Measurements from ENCODE around the gene PPP1R15B. TPM values are rescaled to one million over a fixed set of nuclear protein-coding genes. Genes with fewer than 3 reads are reported as not detected.
"Not testable (repeated sequence)": the region's sequence is repeated elsewhere in the genome, so short reads cannot be mapped to it uniquely, and the experiment has no call there.

Gene PPP1R15B
- total RNA-seq, 1 experiment from 2014 or later: 36.8 TPM

- Histone ChIP-seq H3K36me3 (peaks cover 7% of the 10 kb centered on the region), H3K27me3 (no peaks in the 10 kb centered on the region), H3K9me3 (no peaks in the 10 kb centered on the region), H3K4me3 (no peak overlapping the region)
- peak; percentile 72 for DNase-seq
Measured at GRCh38 chr1:204431310-204432184, 19.9 kb upstream of the PPP1R15B start.

DNA sequence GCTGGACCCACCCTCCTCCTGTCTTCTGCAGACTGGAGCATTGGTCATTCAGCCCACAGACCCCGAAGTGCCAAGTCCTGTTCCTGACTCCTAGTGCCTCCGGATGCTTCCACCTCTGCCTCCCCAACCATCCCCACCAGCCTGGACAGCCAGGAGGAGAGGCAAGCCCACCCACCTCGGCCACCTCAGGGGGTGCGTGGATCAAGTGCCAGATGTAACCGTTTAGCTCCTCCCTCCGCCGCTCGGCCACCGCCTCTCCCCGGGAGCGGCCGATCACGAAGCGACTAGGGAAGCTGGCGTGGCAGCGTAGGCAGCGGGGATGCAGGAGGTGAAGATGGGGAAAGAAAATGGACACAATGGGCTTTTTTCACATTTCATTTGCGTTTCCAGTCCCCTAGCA, 18.1 kb upstream of the PPP1R15B start:
- H3K36me3 ChIP-seq: peaks cover 7% of the 10 kb centered on the region
- no peaks in the 10 kb centered on the region for H3K9me3 ChIP-seq
- H3K27me3 ChIP-seq: no peaks in the 10 kb centered on the region
- DNase-seq: no peak
- no peak overlapping the region for H3K4me3 ChIP-seq

DNA sequence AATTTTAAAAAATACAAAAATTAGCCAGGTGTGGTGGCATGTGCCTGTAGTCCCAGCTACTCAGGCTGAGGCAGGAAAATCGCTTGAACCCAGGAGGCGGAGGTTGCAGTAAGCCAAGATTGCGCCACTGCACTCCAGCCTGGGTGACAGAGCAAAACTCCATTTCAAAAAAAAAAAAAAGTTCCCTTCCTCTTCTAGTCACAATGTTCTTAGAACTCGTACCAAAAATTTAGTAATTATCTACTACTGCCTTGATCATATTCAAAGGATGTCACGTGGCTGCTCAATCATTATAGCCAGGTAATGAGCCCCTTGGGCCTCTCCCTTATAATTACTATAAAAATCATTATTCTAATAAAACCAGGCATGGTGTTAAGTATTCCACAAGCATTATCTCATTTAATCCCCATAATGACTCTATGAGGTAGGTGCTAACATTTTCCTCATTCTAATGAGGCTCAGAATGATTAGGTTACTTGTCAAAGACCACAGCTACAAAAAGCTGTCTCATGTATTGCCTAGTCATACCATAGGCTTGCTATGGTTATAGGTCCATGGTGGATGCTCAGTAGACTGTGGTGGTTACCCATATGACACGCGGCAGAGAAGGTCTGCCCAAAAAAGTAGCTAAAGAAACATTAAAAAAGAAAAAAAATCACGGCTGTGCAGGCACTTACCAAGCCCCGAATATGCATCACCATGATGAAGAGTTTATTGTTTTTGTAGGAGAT, 15.5 kb upstream of the PPP1R15B start:
- Histone ChIP-seq H3K36me3 (peaks cover 5% of the 10 kb centered on the region; the same call in 1 of the 2 replicates), H3K4me3 (no peak overlapping the region), H3K9me3 (no peaks in the 10 kb centered on the region), H3K27me3 (no peaks in the 10 kb centered on the region)
- no peak for DNase-seq

GRCh38 chr1:204426474-204426873, 14.9 kb upstream of the PPP1R15B start:
- peaks cover 5% of the 10 kb centered on the region; the same call in 1 of the 2 replicates for H3K36me3 ChIP-seq
- H3K9me3 ChIP-seq: no peaks in the 10 kb centered on the region
- H3K4me3 ChIP-seq: no peak overlapping the region
- no peak for DNase-seq
- H3K27me3 ChIP-seq: no peaks in the 10 kb centered on the region

DNA sequence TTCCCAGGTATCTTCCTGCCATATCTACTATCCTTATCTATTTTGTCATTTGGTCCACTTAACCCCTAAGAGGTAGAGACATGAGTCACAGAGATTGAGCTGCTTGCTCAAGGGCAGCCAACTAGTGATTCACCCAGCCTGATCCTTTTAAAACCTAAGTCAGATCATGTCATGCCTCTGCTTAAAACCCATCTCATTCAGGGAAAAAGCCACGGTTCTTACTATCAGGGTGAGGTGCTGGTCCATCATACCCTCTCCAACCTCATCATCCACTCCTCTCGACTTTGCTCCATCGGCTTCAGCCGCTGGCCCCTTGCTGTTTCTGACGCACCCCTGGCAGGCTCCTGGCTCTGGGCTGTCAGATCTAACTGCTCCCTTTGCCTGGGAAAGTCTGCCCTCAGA, 14.4 kb upstream of the PPP1R15B start:
- Histone ChIP-seq H3K36me3 (peaks cover 3% of the 10 kb centered on the region; the same call in 1 of the 2 replicates), H3K4me3 (no peak overlapping the region)
- peak; percentile 78 for DNase-seq

GRCh38 chr1:204424621-204425020, 13.0 kb upstream of the PPP1R15B start:
- H3K27me3 ChIP-seq: no peaks in the 10 kb centered on the region
- H3K4me3 ChIP-seq: no peak overlapping the region
- no peaks in the 10 kb centered on the region; the same call in 1 of the 2 replicates for H3K36me3 ChIP-seq
- DNase-seq: no peak
- H3K9me3 ChIP-seq: no peaks in the 10 kb centered on the region

More for the DNA sequence above, 14.4 kb upstream of the PPP1R15B start:
- H3K27me3 ChIP-seq: no peaks in the 10 kb centered on the region
- H3K9me3 ChIP-seq: no peaks in the 10 kb centered on the region

DNA sequence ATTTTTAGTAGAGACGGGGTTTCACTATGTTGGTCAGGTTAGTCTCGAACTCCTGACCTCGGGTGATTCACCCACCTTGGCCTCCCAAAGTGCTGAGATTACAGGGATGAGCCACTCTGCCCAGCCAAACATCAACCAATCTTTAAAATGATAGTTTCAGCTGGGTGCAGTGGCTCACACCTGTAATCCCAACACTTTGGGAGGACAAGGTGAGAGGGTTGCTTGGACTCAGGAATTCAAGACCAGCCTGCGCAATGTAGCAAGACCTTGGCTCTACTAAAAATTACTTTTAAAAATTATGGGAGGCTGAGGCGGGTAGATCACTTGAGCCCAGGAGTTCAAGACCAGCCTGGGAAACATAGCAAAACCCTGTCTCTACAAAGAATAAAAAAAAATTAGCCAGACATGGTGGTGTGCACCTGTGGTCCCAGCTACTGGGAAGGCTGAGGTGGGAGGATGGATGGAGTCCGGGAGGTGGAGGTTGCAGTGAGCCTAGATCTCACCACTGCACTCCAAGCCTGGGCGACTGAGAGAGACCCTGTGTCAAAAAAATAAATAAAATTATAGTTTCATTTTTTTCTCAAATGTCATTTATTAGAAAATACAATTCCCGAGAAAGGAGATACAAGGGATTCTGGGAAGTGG, 10.6 kb upstream of the PPP1R15B start:
- not testable (repeated sequence) for H3K9me3 ChIP-seq, H3K36me3 ChIP-seq, H3K4me3 ChIP-seq, DNase-seq, H3K27me3 ChIP-seq

GRCh38 chr1:204421441-204421840, 9.8 kb upstream of the PPP1R15B start:
- Histone ChIP-seq H3K27me3 (no peaks in the 10 kb centered on the region), H3K36me3 (no peaks in the 10 kb centered on the region; the same call in 1 of the 2 replicates), H3K4me3 (no peak overlapping the region), H3K9me3 (no peaks in the 10 kb centered on the region)
- no peak for DNase-seq

DNA sequence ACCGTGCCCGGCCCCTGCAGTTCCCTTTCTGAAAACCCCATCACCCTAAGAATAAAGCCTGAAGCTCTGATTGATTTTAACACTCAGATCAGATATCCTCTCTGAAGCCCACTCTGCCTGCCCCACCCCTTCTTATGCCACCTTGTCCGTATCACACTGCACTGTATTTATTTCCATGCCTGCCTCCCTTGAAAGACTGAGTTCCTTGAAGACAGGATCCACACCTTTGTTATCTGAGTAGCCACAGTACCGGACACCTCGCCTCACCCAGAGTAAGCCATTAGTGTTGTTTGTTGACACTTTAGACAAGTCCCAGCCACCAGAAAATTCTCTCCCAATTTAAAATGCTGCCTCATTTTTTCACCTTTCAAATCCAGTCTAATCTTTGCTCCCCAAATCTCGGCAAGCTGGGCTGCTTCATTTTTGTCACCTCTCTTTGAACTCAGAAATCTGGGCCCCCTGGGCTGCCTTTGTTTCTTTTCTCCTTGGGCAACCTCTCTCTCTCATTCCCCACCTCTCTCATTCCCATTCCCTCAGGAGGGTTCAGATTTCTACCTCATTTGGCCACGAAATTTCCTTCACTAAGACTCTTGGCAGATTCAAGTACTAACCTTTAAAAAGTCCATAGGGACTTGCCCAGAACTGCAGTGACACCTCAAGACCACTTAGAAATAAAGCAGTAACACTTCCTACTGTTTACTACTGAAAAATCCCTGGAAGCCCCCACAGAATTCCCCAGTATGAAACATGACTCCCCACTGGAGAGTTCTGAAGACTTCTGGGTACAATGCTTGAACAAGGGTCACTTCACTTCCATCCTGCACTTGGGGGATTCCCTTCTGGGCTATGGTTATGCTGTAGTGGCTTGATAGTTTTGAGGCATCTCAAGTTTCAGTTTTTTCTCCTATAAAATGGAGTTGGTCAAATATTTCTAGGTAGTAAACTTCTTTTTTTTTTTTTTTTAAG, 8.7 kb upstream of the PPP1R15B start:
- no peak for DNase-seq
- no peaks in the 10 kb centered on the region for H3K27me3 ChIP-seq

DNA sequence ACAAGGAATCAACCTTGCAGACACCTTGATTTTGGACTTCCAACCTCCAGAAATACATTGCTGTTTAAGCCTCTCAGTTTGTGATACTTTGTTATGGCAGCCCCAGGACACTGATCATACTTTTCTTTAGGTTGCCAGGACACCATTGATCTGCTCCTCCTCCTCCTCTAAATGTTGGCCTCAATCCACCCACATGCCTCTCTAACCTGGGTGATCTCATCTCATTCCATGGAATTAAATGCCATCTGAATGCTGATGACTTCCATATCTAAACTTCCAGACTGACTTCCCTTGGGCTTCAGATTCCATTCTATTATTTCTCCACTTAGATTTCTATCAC, 7.4 kb upstream of the PPP1R15B start:
- Histone ChIP-seq H3K4me3 (no peak overlapping the region), H3K27me3 (no peaks in the 10 kb centered on the region), H3K36me3 (no peaks in the 10 kb centered on the region), H3K9me3 (no peaks in the 10 kb centered on the region)
- peak; percentile 52 for DNase-seq

More for the DNA sequence above, 8.7 kb upstream of the PPP1R15B start:
- H3K36me3 ChIP-seq: no peaks in the 10 kb centered on the region; the same call in 1 of the 2 replicates
- H3K4me3 ChIP-seq: no peak overlapping the region
- no peaks in the 10 kb centered on the region for H3K9me3 ChIP-seq

DNA sequence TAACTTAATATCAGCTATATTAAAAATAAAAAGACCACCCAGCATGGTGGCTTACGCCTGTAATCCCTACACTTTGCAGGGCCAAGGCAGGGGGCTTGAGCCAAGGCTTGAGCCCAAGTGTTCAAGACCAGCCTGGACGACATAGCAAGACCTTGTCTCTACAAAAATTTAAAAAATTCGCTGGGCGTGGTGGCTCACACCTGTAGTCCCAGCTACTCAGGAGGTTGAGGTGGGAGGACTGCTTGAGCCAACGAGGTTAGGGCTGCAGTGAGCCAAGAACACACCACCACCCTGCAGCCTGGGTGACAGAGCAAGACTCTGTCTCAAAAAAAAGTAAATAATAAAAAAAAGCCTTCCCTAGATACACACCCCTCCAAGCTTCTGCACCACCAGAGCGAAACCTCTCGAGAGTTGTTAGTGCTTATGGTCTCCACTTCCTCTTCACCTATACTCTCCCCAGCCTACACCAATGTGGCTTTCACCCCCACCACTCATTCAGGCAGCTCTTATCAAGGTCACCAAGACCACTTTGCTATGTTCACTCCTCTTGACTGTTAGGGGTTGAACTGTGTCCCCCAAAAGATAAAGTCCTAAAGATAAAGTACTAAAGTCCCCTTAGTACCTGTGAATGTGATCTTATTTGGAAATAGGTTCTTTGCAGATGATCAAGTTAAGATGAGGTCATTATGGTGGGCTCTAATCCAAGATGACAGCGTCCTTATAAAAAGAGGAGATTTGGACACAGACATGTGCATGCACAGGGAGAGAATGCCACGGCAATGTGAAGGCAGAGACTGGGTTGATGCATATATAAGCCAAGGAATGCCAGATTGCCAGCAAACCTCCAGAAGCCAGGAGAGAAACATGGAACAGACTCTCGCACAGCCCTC, 6.8 kb upstream of the PPP1R15B start:
- Histone ChIP-seq H3K9me3 (no peaks in the 10 kb centered on the region), H3K36me3 (no peaks in the 10 kb centered on the region), H3K27me3 (no peaks in the 10 kb centered on the region), H3K4me3 (peak overlapping the region; percentile 3; the same call in 1 of the 2 replicates)
- peak; percentile 72 for DNase-seq

DNA sequence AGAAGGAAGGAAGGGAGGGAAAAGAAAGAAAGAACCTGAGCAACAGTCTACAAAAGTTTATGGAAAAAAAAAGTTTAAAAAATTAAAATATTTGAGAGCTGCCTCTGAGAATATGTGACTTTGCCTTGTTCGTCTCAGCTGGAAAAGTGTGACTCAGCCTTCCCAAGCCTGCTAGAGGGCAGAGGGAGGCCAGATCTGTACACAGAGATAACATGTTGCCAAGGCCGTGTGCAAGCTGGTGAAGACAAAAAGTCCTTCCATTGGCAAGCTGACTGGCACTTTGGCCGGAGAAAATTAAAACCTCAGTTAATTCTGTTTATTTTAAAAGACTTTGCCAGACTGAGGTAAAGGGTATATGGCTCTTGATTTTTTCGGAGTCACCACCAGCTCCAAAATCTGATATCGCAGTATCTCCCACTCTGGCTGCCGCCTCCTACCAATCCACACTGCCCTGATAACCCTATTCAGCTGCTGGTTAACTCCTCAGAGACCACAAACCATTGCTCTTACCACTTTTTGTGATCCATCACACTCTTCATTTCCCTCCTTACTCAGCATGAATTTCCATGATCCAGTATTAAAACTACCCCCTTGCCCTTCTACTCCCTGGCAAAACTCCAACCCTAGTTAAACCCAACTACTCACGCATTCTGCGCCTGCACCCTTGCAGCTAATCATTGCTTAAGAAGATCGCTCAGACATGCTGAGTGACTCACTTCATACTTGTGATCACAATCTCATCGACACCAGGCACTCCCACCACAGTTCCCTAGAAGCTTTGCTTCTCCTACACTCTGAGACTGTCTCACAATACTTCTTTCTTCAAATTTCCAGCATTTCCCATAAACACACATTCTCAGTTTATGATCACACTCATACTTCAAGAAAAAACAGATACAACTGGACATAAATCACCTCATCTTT, 5.7 kb upstream of the PPP1R15B start:
- peak; percentile 90 for DNase-seq
- H3K9me3 ChIP-seq: no peaks in the 10 kb centered on the region
- no peaks in the 10 kb centered on the region for H3K36me3 ChIP-seq
- H3K27me3 ChIP-seq: no peaks in the 10 kb centered on the region
- H3K4me3 ChIP-seq: peak overlapping the region; percentile 4; the same call in 1 of the 2 replicates

GRCh38 chr1:204416589-204417073, 5.0 kb upstream of the PPP1R15B start:
- no peaks in the 10 kb centered on the region for H3K27me3 ChIP-seq
- no peak for DNase-seq
- H3K4me3 ChIP-seq: no peak overlapping the region
- no peaks in the 10 kb centered on the region for H3K9me3 ChIP-seq
- H3K36me3 ChIP-seq: no peaks in the 10 kb centered on the region

GRCh38 chr1:204415351-204415750, 3.7 kb upstream of the PPP1R15B start:
- DNase-seq: no peak
- H3K27me3 ChIP-seq: no peaks in the 10 kb centered on the region
- no peak overlapping the region for H3K4me3 ChIP-seq
- H3K9me3 ChIP-seq: no peaks in the 10 kb centered on the region
- peaks cover 8% of the 10 kb centered on the region for H3K36me3 ChIP-seq
